CD14-positive monocyte (primary cell): ENCODE results near the gene PDE7B. TPM values are rescaled to one million over a fixed set of nuclear protein-coding genes. Genes with fewer than 3 reads are reported as not detected.

ENCODE experiments used
- DNase-seq, 3 donors: peaks; one replicate each; pipeline ENCODE4 v3.0.0-alpha.2; 2011 to 2022
- H2AFZ ChIP-seq: 2 replicates; pipeline ENCODE4 v1.6.0; 2012; ENCODE audit warnings: mild to moderate bottlenecking, low read depth, low read length, inconsistent platforms; ENCODE audit not compliant: insufficient read depth, poor library complexity, severe bottlenecking
- H3K27ac ChIP-seq, 2 donors: 1 replicate in 1 of 2; 2 replicates in 1 of 2; pipeline ENCODE4 v1.5.1; 2012 to 2013; ENCODE audit warnings: low read length in 2 of 2, control low read depth in 1 of 2, inconsistent platforms in 1 of 2, low read depth in 1 of 2, mild to moderate bottlenecking in 1 of 2
- H3K27me3 ChIP-seq, 2 donors: one replicate each; pipeline versions ENCODE4 v1.6.0 to v1.6.1; 2011 to 2013; ENCODE audit warnings: low read length in 2 of 2; ENCODE audit not compliant: control insufficient read depth in 2 of 2, insufficient read depth in 2 of 2
- H3K36me3 ChIP-seq, 2 donors: replicated peaks in 1 of 2; 1 replicate in 1 of 2; 2 replicates in 1 of 2; pipeline versions ENCODE4 v1.5.1 to v1.6.1; 2012 to 2013; ENCODE audit warnings: low read length in 2 of 2, control low read depth in 1 of 2, inconsistent platforms in 1 of 2, mild to moderate bottlenecking in 1 of 2; ENCODE audit not compliant: insufficient read depth in 2 of 2, control insufficient read depth in 1 of 2
- H3K4me1 ChIP-seq, 2 donors: 1 replicate in 1 of 2; 2 replicates in 1 of 2; pipeline versions ENCODE4 v1.5.1 to v1.6.1; 2012 to 2013; ENCODE audit warnings: low read length in 2 of 2, control low read depth in 1 of 2, inconsistent platforms in 1 of 2, mild to moderate bottlenecking in 1 of 2, moderate library complexity in 1 of 2; ENCODE audit not compliant: insufficient read depth in 2 of 2, control insufficient read depth in 1 of 2
- H3K4me2 ChIP-seq: replicated peaks from 2 replicates; pipeline ENCODE3; 2012; ENCODE audit warnings: low read length, moderate library complexity, mild to moderate bottlenecking; ENCODE audit not compliant: poor library complexity, severe bottlenecking; ENCODE audit errors: extremely low read depth
- H3K4me3 ChIP-seq, 3 experiments: fragments of 200-600 bp in 1 of 3; sonication (generic) in 1 of 3; replicated peaks in 1 of 3; 1 replicate in 2 of 3; 2 replicates in 1 of 3; pipeline ENCODE4 v1.5.1; 2011 to 2013; ENCODE audit warnings: low read length in 3 of 3, mild to moderate bottlenecking in 3 of 3, control low read depth in 2 of 3, low read depth in 2 of 3, inconsistent platforms in 1 of 3, moderate library complexity in 1 of 3
- H3K79me2 ChIP-seq: 2 replicates; pipeline ENCODE4 v1.6.0; 2012; ENCODE audit warnings: mild to moderate bottlenecking, control low read depth, inconsistent platforms, low read length, moderate library complexity; ENCODE audit not compliant: insufficient read depth
- H3K9ac ChIP-seq: 2 replicates; pipeline ENCODE4 v1.6.0; 2017; ENCODE audit warnings: low read length, mild to moderate bottlenecking; ENCODE audit not compliant: insufficient read depth, poor library complexity, severe bottlenecking
- H3K9me3 ChIP-seq, 2 donors: replicated peaks in 1 of 2; 1 replicate in 1 of 2; 2 replicates in 1 of 2; pipeline versions ENCODE4 v1.5.1 to v1.6.1; 2012 to 2013; ENCODE audit warnings: low read length in 2 of 2, control low read depth in 1 of 2; ENCODE audit not compliant: control insufficient read depth in 1 of 2, insufficient read depth in 1 of 2
- H4K20me1 ChIP-seq: 2 replicates; pipeline ENCODE4 v1.6.0; 2012; ENCODE audit warnings: mild to moderate bottlenecking, low read length, control low read depth, moderate library complexity; ENCODE audit not compliant: insufficient read depth
- H3K27ac Mint-ChIP-seq, 7 donors: one replicate each; pipeline ENCODE4 v1.8.0; 2020; ENCODE audit warnings: mild to moderate bottlenecking in 7 of 7, mixed read lengths in 7 of 7, moderate library complexity in 6 of 7, inconsistent platforms in 2 of 7
- H3K27me3 Mint-ChIP-seq, 3 donors: one replicate each; pipeline ENCODE4 v1.8.0; 2021 to 2022; ENCODE audit warnings: low read depth in 3 of 3, mild to moderate bottlenecking in 3 of 3, mixed read lengths in 3 of 3, moderate library complexity in 3 of 3, inconsistent platforms in 1 of 3
- H3K36me3 Mint-ChIP-seq, 2 donors: one replicate each; pipeline ENCODE4 v1.8.0; 2020; ENCODE audit warnings: mixed read lengths in 2 of 2, inconsistent platforms in 1 of 2, mild to moderate bottlenecking in 1 of 2
- H3K4me1 Mint-ChIP-seq: one replicate; pipeline ENCODE4 v1.8.0; 2020; ENCODE audit warnings: mild to moderate bottlenecking, mixed read lengths
- H3K4me3 Mint-ChIP-seq, 2 donors: one replicate each; pipeline ENCODE4 v1.8.0; 2020; ENCODE audit warnings: mild to moderate bottlenecking in 2 of 2, mixed read lengths in 2 of 2, moderate library complexity in 1 of 2
- H3K9me3 Mint-ChIP-seq, 7 donors: one replicate each; pipeline ENCODE4 v1.8.0; 2020 to 2022; ENCODE audit warnings: mixed read lengths in 7 of 7, mild to moderate bottlenecking in 6 of 7, moderate library complexity in 6 of 7, inconsistent platforms in 2 of 7
- WGBS: methylation state at CpG from one replicate; pipeline ENCODE4 v1.1.5; 2013; ENCODE audit warnings: missing lambda C conversion rate; ENCODE audit not compliant: insufficient coverage; 5-methylcytosine and 5-hydroxymethylcytosine counted together
- intact Hi-C, 2 donors: fragments of 100-400 bp; cut with micrococcal nuclease; formaldehyde crosslinking; loops; one replicate each; pipeline versions ENCODE4 v1.15.0 to v1.15.1; 2023
- polyA plus RNA-seq, 3 donors: library from polyadenylated mRNA; depleted of rRNA in 1 of 3; unstranded in 2 of 3; stranded (reverse) in 1 of 3; fragments of 300-500 nt in 2 of 3; fragments of >200 nt in 1 of 3; fragmentation: Illumina TruSeq in 2 of 3; gene quantifications; 1 replicate in 2 of 3; 2 replicates in 1 of 3; pipeline ENCODE4 v1.2.3, GENCODE V29; 2012 to 2021
- TF ChIP-seq, protein P1 (sequence below): fragments of 200-600 bp; IDR thresholded peaks from one replicate; pipeline ENCODE4 v1.8.0; 2022; ENCODE audit warnings: antibody characterized with exemption, mild to moderate bottlenecking

Gene PDE7B
- polyA plus RNA-seq, 3 donors, result 0.37 to 1.1 (median 0.89) TPM

GRCh38 chr6:135994857-135995544 is 143.5 kb downstream of the PDE7B start:
- Histone ChIP-seq H4K20me1 (no peaks in the 10 kb centered on the region), H3K9me3 (no peaks in the 10 kb centered on the region), H3K79me2 (no peaks in the 10 kb centered on the region), H3K9ac (no peak overlapping the region), H3K4me3 (peak overlapping the region in 1 of 3 experiments; percentile 19), H3K4me1 (peaks cover 20 to 33% of the 10 kb centered on the region in 2 donors), H3K36me3 (no peaks in the 10 kb centered on the region), H3K27ac (peak overlapping the region in 1 of 2 donors; percentile 55), H3K4me2 (peak overlapping the region; percentile 20), H3K27me3 (no peaks in the 10 kb centered on the region), H2AFZ (no peak overlapping the region)
- H3K27me3 Mint-ChIP-seq, result no peaks in the 10 kb centered on the region
- intact Hi-C loops, result no loop called here
- H3K27ac Mint-ChIP-seq, result peak overlapping the region; percentile 68 to 96 (median 85)
- DNase-seq, result peak; percentile 51 to 71 (median 66)
- peaks cover 29% of the 10 kb centered on the region for H3K4me1 Mint-ChIP-seq
- peaks cover 0 to 7% (median 4%) of the 10 kb centered on the region in 7 donors for H3K9me3 Mint-ChIP-seq
- H3K4me3 Mint-ChIP-seq, result peak overlapping the region in 1 of 2 donors; percentile 57
- H3K36me3 Mint-ChIP-seq, result no peaks in the 10 kb centered on the region
- TF ChIP-seq, protein P1, sequence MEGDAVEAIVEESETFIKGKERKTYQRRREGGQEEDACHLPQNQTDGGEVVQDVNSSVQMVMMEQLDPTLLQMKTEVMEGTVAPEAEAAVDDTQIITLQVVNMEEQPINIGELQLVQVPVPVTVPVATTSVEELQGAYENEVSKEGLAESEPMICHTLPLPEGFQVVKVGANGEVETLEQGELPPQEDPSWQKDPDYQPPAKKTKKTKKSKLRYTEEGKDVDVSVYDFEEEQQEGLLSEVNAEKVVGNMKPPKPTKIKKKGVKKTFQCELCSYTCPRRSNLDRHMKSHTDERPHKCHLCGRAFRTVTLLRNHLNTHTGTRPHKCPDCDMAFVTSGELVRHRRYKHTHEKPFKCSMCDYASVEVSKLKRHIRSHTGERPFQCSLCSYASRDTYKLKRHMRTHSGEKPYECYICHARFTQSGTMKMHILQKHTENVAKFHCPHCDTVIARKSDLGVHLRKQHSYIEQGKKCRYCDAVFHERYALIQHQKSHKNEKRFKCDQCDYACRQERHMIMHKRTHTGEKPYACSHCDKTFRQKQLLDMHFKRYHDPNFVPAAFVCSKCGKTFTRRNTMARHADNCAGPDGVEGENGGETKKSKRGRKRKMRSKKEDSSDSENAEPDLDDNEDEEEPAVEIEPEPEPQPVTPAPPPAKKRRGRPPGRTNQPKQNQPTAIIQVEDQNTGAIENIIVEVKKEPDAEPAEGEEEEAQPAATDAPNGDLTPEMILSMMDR, result no peak
- WGBS, result 59% methylated on average over 2 of the region's 5 CpGs

DNA sequence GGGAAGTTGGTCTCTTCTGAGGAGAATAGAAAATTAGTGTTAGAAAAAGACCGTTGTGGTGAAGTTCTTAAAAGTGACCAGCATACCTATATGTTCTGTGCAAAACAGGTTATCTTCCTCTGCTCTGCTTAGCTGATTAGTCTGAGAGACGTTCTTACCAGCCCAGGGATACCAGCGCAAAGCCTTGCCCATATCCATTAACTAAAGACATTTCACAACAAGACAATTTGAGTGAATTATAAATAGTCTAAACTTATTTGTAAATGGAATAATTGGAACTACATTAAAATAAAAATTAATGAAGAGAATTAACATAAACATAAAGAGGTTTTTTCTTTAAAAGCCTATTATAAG is 144.0 kb downstream of the PDE7B start:
- peaks cover 15 to 29% of the 10 kb centered on the region in 2 donors for H3K4me1 ChIP-seq
- no peaks in the 10 kb centered on the region for H3K36me3 ChIP-seq
- peak overlapping the region in 1 of 2 donors; percentile 57 for H3K4me3 Mint-ChIP-seq
- no peaks in the 10 kb centered on the region for H3K79me2 ChIP-seq
- H3K9me3 Mint-ChIP-seq, result peaks cover 0 to 11% (median 5%) of the 10 kb centered on the region in 7 donors
- H3K27me3 ChIP-seq, result no peaks in the 10 kb centered on the region
- no peaks in the 10 kb centered on the region for H4K20me1 ChIP-seq
- no peak overlapping the region for H2AFZ ChIP-seq
- H3K4me3 ChIP-seq, result peak overlapping the region in 1 of 3 experiments; percentile 19
- H3K27me3 Mint-ChIP-seq, result no peaks in the 10 kb centered on the region
- peak overlapping the region in 1 of 2 donors; percentile 55 for H3K27ac ChIP-seq
- peaks cover 2 to 3% of the 10 kb centered on the region in 2 donors for H3K9me3 ChIP-seq
- intact Hi-C loops, result no loop called here
- peaks cover 25% of the 10 kb centered on the region for H3K4me1 Mint-ChIP-seq
- no CpG with 5 or more reads among the region's 3 CpGs for WGBS
- TF ChIP-seq, protein P1, result no peak
- peak overlapping the region; percentile 42 to 96 (median 77) for H3K27ac Mint-ChIP-seq
- no peak overlapping the region for H3K9ac ChIP-seq
- H3K36me3 Mint-ChIP-seq, result no peaks in the 10 kb centered on the region
- DNase-seq, result no peak
- H3K4me2 ChIP-seq, result peak overlapping the region; percentile 20
